Endometrial microvascular endothelial cells (primary cell): ENCODE measurements around the gene EEF2. TPM values are rescaled to one million over a fixed set of nuclear protein-coding genes. Genes with fewer than 3 reads are reported as not detected.

ENCODE experiments used
- total RNA-seq: library from RNA; depleted of rRNA; stranded (reverse); fragments of >200 nt; gene quantifications from one replicate; pipeline ENCODE4 v1.2.3, GENCODE V29; 2015; ENCODE audit errors: inconsistent ontology term

Gene EEF2
- total RNA-seq, 1 donor from 2014 or later = 2,011 TPM

Other genes starting within 250 kb of the EEF2 start
- gene APBA3, start 223.8 kb downstream of the EEF2 start, total RNA-seq = 46.8 TPM
- gene MRPL54, start 222.8 kb downstream of the EEF2 start, total RNA-seq = 88.7 TPM
- gene RAX2, start 213.2 kb downstream of the EEF2 start, total RNA-seq = not detected
- not detected for gene MATK, start 199.1 kb downstream of the EEF2 start, total RNA-seq
- not detected for gene ZFR2, start 116.4 kb downstream of the EEF2 start, total RNA-seq
- not detected for gene ATCAY, start 104.8 kb downstream of the EEF2 start, total RNA-seq
- gene NMRK2, start 52.4 kb downstream of the EEF2 start, total RNA-seq = not detected
- 127 TPM for gene DAPK3, start 14.4 kb downstream of the EEF2 start, total RNA-seq
- gene PIAS4, start 22.3 kb upstream of the EEF2 start, total RNA-seq = 39.8 TPM
- gene ZBTB7A, start 81.4 kb upstream of the EEF2 start, total RNA-seq = 28.1 TPM
- gene MAP2K2, start 138.7 kb upstream of the EEF2 start, total RNA-seq = 156 TPM
- not detected for gene CREB3L3, start 168.2 kb upstream of the EEF2 start, total RNA-seq
- 23.2 TPM for gene SIRT6, start 197.1 kb upstream of the EEF2 start, total RNA-seq
- not detected for gene ANKRD24, start 197.2 kb upstream of the EEF2 start, total RNA-seq
- 1.1 TPM for gene EBI3, start 244.1 kb upstream of the EEF2 start, total RNA-seq